GM04503 (cell line): ENCODE data around the gene NBDY.
"Not testable (repeated sequence)": the region's sequence is repeated elsewhere in the genome, so short reads cannot be mapped to it uniquely, and the experiment has no call there.

ENCODE experiments used
- DNase-seq: peaks from one replicate; pipeline ENCODE4 v3.0.0-alpha.2; 2012; ENCODE audit warnings: low read depth

NBDY gene

DNA sequence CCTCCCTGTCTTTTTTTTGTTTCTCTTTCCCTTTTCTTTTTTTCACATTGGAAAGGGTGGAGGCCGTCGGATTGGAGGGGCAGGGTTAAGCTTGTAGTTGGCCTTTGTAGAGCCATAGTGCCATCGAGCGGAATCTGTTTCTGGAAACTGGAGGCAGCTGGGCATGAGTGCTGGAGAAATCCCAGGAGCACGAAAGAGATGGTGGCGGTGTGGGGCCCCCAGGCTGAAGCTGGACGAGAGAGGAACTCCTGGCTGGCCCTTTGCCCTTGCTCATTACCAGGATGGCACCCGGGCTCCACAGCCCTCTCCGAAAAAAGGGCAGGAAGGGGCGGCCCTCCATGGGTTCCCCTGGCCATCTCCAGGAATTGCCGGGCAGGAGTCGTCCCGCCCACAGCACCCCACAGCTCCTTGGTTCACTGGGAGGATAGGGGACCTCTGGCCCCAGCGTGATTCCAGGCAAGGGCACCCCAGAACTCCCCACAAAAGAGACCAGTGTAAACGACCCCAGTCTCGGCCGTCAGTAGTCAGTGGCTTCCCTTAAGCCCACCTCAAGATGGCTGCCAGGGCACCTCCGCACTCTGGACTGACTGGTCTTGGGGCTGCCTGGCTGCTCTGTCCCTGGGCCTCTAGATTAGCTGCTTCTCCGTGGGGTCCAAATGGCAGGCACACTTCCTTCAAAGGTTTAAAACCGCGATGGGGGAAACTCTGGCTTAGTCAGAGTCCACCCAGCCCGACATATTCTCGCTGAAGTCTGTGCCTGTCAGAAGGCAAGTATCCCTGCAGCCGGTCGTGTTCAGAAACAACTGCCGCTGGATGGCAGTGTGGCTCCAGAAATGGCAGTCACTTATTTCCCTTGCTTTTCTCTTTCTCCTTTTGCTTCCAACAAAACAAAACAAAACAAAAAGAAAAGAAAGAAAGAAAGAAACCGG is 74.1 kb downstream of the NBDY start:
- DNase-seq, result no peak

DNA sequence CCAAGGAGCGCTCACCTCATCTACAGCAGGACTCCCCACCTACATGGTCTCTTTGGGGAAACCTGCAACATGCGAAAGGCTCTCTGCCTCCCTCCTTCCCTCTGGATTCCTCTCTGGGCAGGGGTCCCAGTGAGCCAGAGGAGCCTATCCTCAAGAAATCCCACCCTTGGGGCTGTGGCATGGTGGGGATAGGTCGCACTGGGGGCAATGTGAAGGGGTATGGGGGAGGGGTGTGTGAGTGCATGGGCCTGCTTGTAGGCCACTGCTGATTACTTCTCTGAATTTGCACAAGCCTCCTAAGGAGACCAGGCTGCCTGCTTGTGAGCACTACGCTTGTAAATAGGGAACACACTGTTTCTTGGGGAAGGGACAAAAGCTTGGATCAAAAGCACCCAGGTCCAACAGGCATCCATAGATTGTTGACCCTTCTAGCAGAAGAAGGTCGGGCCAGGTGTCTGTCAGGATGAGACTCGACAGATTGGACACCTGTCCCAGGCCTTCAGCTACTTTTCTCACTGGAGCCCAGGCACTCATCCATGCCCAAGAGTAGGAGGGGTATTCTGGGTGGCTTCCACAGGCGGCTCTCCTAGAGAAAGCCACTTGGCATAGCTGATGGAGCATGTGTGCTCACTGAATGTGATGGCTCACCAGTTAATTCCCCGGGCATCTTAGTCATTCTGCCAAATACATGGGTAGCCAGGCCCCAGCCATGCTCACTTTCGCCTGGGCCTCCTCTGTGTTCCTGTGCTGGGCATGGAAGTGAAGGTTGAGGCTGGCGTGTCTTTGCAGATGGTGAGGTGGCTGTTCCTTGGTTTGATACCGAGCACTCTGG is 75.0 kb downstream of the NBDY start:
- no peak for DNase-seq

DNA sequence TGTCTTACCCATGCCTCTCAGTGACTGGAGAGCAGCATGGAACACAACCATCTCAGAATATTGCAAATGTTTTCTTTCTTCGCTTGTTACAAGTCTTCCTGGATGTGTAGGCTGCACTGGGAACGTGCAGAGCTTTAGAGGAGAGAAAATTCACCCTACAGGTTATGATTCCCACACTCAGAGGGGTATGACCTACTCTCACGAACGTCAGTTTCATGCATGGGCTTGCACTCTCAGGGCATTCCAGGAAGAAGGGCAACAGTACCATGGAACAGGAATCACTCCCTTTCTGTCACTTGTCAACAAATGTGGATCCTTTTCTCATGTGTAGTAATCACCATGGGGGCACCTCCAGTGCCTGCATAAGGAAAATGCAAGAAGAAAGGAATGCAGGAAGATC is 75.8 kb downstream of the NBDY start:
- no peak for DNase-seq

DNA sequence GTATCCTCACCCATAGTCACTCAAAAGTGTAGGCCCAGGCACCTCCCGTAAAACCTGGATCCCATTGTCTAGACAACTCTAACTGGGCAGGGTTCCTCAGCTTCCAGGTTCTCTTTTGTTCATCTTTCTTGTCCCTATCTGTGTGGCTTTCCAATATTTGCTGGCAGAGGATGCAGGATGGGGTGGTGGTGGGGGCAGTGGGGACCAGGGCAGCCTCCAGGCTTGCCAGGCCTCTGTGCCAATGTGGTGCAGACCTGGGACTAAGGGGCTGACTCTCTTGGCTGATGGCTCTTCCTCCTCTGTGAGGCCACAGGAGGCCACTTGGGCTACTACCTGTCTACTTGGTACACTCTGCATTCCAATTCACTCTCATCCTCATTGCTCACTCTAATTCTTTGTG is 76.4 kb downstream of the NBDY start:
- no peak for DNase-seq

DNA sequence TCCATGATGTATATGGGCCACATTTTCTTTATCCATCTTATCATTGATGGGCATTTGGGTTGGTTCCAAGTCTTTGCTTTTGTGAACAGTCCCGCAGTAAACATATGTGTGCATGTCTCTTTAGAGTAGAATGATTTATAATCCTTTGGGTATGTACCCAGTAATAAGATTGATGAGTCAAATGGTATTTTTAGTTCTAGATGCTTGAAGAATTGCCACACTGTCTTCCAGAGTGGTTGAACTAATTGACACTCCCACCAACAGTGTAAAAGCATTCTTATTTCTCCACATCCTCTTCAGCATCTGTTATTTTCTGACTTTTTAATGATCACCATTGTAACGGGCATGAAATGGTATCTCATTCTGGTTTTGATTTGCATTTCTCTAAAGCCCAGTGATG is 77.1 kb downstream of the NBDY start:
- DNase-seq, result not testable (repeated sequence)

DNA sequence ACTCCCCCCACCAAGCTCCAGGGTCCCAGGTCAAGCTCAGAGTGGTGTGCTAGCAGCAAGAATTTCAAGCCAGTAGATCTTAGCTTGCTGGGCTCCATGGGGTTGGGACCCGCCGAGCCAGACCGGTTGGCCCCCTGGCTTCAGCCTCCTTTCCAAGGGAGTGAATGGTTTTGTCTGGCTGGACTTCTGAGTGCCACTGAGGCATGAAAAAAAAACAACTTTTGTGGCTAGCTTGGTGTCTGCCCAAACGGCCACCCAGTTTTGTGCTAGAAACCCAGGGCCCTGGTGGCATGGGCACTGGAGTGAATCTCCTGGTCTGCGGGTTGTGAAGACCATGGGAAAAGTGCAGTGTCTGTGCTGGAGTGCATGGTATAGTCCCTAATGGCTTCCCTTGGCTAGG is 82.6 kb downstream of the NBDY start:
- no peak for DNase-seq

DNA sequence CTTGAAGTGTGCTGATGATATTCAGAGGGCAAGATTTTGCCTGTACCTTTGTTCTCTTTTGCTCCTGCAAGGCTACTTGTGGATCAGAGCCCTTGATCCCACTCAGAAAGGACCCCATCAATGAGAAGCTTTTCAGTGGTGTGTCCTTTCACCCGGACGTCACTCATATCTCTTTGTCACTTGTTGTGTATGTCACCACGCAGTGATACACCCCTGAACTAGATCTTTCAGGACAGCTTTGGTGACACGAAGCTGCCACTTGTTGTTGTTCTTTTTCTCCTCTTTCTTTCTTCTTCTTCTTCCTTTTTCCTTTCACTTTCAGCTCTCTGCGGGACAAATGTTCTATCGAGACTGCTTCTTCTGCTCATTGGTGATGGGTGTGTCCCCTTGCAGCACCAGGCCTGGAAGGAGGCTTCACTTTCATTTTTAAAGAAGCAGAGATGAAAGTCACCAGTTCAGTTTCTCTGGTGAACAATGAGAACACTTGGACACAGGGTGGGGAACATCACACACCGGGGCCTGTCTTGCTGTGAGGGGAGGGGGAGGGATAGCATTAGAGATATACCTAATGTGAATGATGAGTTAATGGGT is 83.6 kb downstream of the NBDY start:
- DNase-seq, result no peak

DNA sequence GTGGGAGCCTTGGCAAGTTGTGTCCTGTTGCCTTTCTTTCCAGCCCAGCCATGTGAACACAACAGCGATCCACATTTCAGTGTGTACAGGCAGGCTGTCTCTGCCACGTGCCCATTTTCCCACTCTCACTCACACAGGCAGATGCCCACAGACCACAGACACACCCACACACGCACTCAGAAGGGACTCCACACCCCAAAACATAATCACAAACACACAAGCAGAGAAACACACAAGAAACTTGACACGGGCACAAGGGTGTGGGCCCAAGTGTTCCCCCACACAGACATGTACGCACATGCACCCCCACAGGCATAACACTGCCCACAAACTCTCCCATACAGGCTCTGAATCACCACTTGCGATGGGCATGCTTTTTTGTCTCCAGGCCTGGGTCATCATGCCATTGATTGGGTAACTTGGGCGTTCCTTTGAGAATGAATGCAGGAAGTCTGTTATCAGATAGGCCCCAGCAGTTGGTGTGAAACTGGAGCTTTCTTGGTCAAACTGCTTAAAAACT is 84.3 kb downstream of the NBDY start:
- peak; percentile 74 for DNase-seq

DNA sequence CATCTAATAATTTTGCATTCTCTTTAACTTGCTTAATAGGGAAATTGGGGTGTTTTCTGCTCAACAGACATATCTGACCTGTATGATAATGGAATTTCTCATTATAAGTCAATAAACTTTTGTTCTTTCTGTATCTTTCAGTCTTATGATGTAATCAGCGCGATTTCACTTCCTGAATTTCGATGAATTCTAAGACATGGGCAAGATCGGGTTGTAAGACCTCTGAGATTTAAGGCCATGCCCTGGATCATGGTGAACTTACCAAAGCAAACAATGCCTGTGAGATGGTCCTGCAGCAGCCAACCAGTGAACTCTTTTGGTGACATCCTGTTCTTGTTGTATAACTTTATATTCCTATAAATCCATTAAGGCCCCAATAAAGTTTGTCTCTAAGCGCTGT is 88.1 kb downstream of the NBDY start:
- no peak for DNase-seq

DNA sequence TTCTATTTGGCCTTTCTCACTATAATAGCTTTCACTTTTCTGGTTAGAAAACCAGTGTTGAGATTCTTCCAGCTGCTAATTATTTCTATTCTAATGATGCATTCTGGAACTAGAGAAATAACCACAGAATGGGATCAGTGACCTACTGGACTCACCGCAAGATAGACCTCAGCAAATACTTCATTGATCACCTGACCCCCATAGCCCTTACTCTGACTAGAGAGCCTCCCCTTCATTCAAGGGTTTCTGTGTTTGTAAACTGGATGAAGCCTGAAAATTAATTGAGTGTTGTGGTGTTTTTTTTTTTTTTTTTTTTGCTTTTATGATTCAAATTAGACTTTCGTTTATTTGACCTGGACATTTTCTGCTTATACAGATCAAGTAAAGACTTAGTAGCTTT is 97.0 kb downstream of the NBDY start:
- DNase-seq, result no peak

DNA sequence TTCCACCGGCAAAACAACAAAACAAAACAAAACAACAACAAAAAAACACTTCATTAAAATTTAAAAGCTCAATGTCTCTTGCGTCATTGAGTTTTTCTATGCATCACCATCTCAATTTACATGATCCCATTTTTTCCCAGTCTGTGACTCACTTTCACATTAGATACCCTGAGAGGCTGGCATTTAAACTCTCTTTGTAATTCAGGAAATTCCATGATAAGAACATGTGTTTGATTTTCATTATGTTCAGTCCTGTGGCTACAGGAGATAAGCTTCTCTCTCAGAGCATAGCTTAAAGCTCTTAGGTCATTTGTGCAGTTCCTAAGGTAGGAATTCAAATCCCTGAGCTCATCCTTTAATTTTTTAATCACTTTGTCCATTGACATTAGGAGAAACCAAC is 104.6 kb downstream of the NBDY start:
- DNase-seq, result no peak

DNA sequence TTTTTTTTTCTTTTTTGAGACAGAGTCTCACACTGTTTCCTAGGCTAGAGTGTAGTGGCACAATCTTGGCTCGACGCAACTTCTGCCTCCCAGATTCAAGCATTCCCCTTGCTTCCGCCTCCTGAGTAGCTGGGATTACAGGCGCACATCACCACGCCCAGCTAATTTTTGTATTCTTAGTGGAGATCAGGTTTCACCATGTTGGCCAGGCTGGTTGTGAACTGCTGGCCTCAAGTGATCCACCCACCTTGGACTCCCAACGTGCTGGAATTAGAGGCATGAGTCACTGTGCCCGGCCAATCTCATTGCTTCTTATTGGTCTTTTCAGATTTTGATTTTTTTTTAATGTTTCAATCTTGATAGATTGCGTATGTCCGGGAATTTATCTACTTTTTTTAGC is 124.4 kb downstream of the NBDY start:
- DNase-seq, result no peak

DNA sequence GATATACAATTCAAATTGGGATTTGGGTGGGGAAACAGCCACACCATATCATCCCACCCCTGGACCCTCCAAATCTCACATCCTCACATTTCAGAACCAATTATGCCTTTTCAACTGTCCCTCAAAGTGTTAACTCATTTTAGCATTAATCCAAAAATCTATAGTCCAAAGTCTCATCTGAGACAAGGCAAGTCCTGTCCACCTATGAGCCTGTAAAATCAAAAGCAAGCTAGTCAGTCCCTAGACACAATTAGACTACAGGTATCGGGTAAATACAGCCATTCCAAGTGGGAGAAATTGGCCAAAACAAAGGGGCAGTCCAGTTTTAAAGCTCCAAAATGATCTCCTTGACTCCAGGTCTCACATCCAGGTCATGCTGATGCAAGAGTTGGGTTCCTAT is 128.0 kb downstream of the NBDY start:
- no peak for DNase-seq

DNA sequence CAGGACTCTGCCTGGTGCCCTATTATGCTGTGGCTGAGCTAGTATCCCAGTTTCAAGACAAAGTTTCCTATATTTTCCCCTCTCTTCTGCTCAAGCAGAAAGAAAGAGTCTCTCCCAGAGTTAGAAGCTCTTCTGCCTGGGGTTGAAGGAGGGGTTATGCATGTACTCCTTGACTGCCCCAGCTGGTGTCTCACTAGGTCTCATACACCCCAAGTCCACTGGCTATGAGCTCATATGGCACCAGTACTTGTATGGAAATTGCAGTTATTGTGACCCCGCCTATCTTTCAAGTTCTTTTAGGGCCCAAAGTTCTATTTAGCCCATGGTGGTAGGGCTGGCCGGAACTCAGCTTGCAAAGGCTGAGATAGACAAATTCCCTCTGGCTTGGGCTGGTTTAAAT is 131.8 kb downstream of the NBDY start:
- no peak for DNase-seq
